HepG2 (cell line): ENCODE results near the gene TYMS.

Source experiments
- E2F2 ChIP-seq: sonication (generic); formaldehyde crosslinking; IDR thresholded peaks from 2 replicates; pipeline ENCODE4 v1.4.0; 2020; ENCODE audit warnings: missing genetic modification reagents, borderline replicate concordance
- POLR2A ChIP-seq, 2 experiments: IDR thresholded peaks; 2 replicates each; pipeline ENCODE4 v1.6.1; 2011; ENCODE audit warnings: low read depth in 2 of 2, low read length in 2 of 2, mild to moderate bottlenecking in 1 of 2, moderate library complexity in 1 of 2; ENCODE audit not compliant: insufficient read depth in 1 of 2
- RAD51 ChIP-seq: fragments of 450-650 bp; IDR thresholded peaks from 2 replicates; pipeline ENCODE4 v1.6.1; 2016; ENCODE audit warnings: borderline replicate concordance
- SRSF1 ChIP-seq: fragments of 200-400 bp; formaldehyde crosslinking; optimal IDR thresholded peaks from 2 replicates; pipeline ENCODE3; 2017; ENCODE audit warnings: mild to moderate bottlenecking, low read depth, low read length, moderate library complexity
- ZKSCAN1 ChIP-seq: fragments of 150-350 bp; IDR thresholded peaks from 2 replicates; pipeline ENCODE4 v1.6.1; 2014; ENCODE audit warnings: low read length
- ZNF335 ChIP-seq: sonication (generic); formaldehyde crosslinking; IDR thresholded peaks from 2 replicates; pipeline ENCODE4 v1.4.0; 2020; ENCODE audit warnings: missing genetic modification reagents
- TF ChIP-seq, protein P1 (sequence below): sonication (generic); formaldehyde crosslinking; IDR thresholded peaks from 2 replicates; pipeline ENCODE4 v1.5.0; 2020; ENCODE audit warnings: mild to moderate bottlenecking, missing genetic modification reagents, moderate library complexity

- TF ChIP-seq E2F2 (CRISPR knock-in tag): no peak
- TF ChIP-seq SRSF1: no peak
- no peak for TF ChIP-seq POLR2A (IDR thresholded peaks at IDR 0.05; ENCODE audit: insufficient read depth in 1 of 2, low read depth in 2 of 2, low read length in 2 of 2)
- no peak for TF ChIP-seq ZKSCAN1
- TF ChIP-seq, protein P1, sequence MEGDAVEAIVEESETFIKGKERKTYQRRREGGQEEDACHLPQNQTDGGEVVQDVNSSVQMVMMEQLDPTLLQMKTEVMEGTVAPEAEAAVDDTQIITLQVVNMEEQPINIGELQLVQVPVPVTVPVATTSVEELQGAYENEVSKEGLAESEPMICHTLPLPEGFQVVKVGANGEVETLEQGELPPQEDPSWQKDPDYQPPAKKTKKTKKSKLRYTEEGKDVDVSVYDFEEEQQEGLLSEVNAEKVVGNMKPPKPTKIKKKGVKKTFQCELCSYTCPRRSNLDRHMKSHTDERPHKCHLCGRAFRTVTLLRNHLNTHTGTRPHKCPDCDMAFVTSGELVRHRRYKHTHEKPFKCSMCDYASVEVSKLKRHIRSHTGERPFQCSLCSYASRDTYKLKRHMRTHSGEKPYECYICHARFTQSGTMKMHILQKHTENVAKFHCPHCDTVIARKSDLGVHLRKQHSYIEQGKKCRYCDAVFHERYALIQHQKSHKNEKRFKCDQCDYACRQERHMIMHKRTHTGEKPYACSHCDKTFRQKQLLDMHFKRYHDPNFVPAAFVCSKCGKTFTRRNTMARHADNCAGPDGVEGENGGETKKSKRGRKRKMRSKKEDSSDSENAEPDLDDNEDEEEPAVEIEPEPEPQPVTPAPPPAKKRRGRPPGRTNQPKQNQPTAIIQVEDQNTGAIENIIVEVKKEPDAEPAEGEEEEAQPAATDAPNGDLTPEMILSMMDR (CRISPR knock-in tag): no peak
- no peak for TF ChIP-seq RAD51
- no peak for TF ChIP-seq ZNF335 (CRISPR knock-in tag)
Measured at GRCh38 chr18:680392-680791, 22.9 kb downstream of the TYMS start.
